Ovary (tissue), 9 donors: ENCODE results near the gene FRZB. TPM values are rescaled to one million over a fixed set of nuclear protein-coding genes. Genes with fewer than 3 reads are reported as not detected.

ENCODE experiments used
- DNase-seq, 5 donors: peaks; one replicate each; pipeline ENCODE4 v3.0.0-alpha.2; 2019 to 2020
- H3K27ac ChIP-seq, 2 donors: fragments of 200-600 bp; one replicate each; pipeline versions ENCODE4 v1.5.1 to v1.8.0; 2019 to 2022
- H3K27me3 ChIP-seq: fragments of 200-600 bp; one replicate; pipeline ENCODE4 v1.8.0; 2022
- H3K36me3 ChIP-seq: fragments of 200-600 bp; sonication (generic); one replicate; pipeline ENCODE4 v1.5.1; 2019
- H3K4me1 ChIP-seq: one replicate; pipeline ENCODE4 v1.8.1; 2013; ENCODE audit warnings: mild to moderate bottlenecking, moderate library complexity; ENCODE audit not compliant: insufficient read depth
- H3K4me3 ChIP-seq: fragments of 200-600 bp; sonication (generic); one replicate; pipeline ENCODE4 v1.5.1; 2017
- H3K9me3 ChIP-seq, 2 donors: fragments of 200-600 bp in 1 of 2; sonication (generic) in 1 of 2; one replicate each; pipeline versions ENCODE4 v1.5.1 to v1.8.1; 2013 to 2019; ENCODE audit warnings: mild to moderate bottlenecking in 1 of 2, moderate library complexity in 1 of 2
- EP300 ChIP-seq: sonication (generic); formaldehyde crosslinking; IDR thresholded peaks from one replicate; pipeline ENCODE4 v1.6.1; 2017; ENCODE audit warnings: antibody characterized with exemption
- POLR2A ChIP-seq: fragments of 450-650 bp; IDR thresholded peaks from one replicate; pipeline ENCODE4 v1.6.1; 2017; ENCODE audit warnings: antibody characterized with exemption, mild to moderate bottlenecking, moderate library complexity
- WGBS, 3 donors: extraction: QIAGEN DNeasy Blood & Tissue Kit in 1 of 3; methylation state at CpG; one replicate each; pipeline versions ENCODE4 v1.1.5 to v1.1.7; 2013 to 2017; 5-methylcytosine and 5-hydroxymethylcytosine counted together
- intact Hi-C, 4 donors: fragments of 100-400 bp; cut with DNase I; formaldehyde crosslinking; loops; one replicate each; pipeline versions ENCODE4 v1.11.0 to v1.15.1; 2022 to 2023
- polyA plus RNA-seq, 2 donors: library from polyadenylated mRNA; stranded (reverse); fragments of 200-250 nt in 1 of 2; fragments of 350-450 nt in 1 of 2; fragmentation: Illumina TruSeq in 1 of 2; extraction: RNeasy Lipid Tissue Mini Kit (QIAGEN cat#74804) in 1 of 2; gene quantifications; one replicate each; pipeline ENCODE4 v1.2.3, GENCODE V29; 2013 to 2014
- total RNA-seq, 7 donors: library from RNA; depleted of rRNA in 2 of 7; stranded (reverse); fragments of >200 nt in 2 of 7; fragmentation: NEBNext Ultra II Directional in 3 of 7; extraction: Animal tissue kit (Norgen Biotek cat#: 25700) in 3 of 7; gene quantifications; one replicate each; pipeline versions ENCODE4 v1.1.0 to v1.2.4, GENCODE V29; 2016 to 2023
- TF ChIP-seq, protein P1 (sequence below), 3 donors: fragments of 450-650 bp in 2 of 3; fragments of 200-600 bp in 1 of 3; IDR thresholded peaks; one replicate each; pipeline versions ENCODE4 v1.5.1 to v1.8.0; 2016 to 2022; ENCODE audit warnings: antibody characterized with exemption in 3 of 3, mild to moderate bottlenecking in 1 of 3
- donor health status: DM: no; HTN: no; CAD: no; lungs with moderate emphysema.
- donor health status: DM: no; HTN: no; CAD: no.
- donor health status: Bipolar disorder and iron deficiency.
- donor health status: DM: yes; HTN: yes; CAD: no.
- donor health status: DM: no; HTN: no; CAD: no.
- donor health status: DM: yes; HTN: yes; CAD: no.

The FRZB gene
- total and polyA plus RNA-seq, 9 donors, result 2.8 to 22.8 (median 3.9) TPM

GRCh38 chr2:182852801-182853200, 13.6 kb downstream of the FRZB start:
- no peak for DNase-seq
- no peaks in the 10 kb centered on the region for H3K9me3 ChIP-seq
- TF ChIP-seq, protein P1, sequence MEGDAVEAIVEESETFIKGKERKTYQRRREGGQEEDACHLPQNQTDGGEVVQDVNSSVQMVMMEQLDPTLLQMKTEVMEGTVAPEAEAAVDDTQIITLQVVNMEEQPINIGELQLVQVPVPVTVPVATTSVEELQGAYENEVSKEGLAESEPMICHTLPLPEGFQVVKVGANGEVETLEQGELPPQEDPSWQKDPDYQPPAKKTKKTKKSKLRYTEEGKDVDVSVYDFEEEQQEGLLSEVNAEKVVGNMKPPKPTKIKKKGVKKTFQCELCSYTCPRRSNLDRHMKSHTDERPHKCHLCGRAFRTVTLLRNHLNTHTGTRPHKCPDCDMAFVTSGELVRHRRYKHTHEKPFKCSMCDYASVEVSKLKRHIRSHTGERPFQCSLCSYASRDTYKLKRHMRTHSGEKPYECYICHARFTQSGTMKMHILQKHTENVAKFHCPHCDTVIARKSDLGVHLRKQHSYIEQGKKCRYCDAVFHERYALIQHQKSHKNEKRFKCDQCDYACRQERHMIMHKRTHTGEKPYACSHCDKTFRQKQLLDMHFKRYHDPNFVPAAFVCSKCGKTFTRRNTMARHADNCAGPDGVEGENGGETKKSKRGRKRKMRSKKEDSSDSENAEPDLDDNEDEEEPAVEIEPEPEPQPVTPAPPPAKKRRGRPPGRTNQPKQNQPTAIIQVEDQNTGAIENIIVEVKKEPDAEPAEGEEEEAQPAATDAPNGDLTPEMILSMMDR (IDR thresholded peaks at IDR 0.05), result no peak
- no peak for TF ChIP-seq EP300
- no peak for TF ChIP-seq POLR2A
- H3K27ac ChIP-seq, result no peak overlapping the region
- WGBS, 3 donors, result 0 to 10% (median 8%) methylated on average over 1 of the region's 1 CpG
- H3K4me3 ChIP-seq, result no peak overlapping the region
- H3K27me3 ChIP-seq, result no peaks in the 10 kb centered on the region
- intact Hi-C loops, result no loop called here
- no peaks in the 10 kb centered on the region for H3K36me3 ChIP-seq
- peaks cover 2% of the 10 kb centered on the region for H3K4me1 ChIP-seq

- H3K27me3 ChIP-seq, result no peaks in the 10 kb centered on the region
- H3K4me3 ChIP-seq, result no peak overlapping the region
- intact Hi-C loops, result no loop called here
- H3K27ac ChIP-seq, result no peak overlapping the region
- WGBS, 3 donors, result 68 to 81% (median 79%) methylated on average over 1 of the region's 1 CpG
- TF ChIP-seq, protein P1 (IDR thresholded peaks at IDR 0.05), result no peak
- TF ChIP-seq EP300, result no peak
- no peak for TF ChIP-seq POLR2A
- no peaks in the 10 kb centered on the region for H3K36me3 ChIP-seq
- no peaks in the 10 kb centered on the region for H3K9me3 ChIP-seq
- H3K4me1 ChIP-seq, result peaks cover 2% of the 10 kb centered on the region
- peak in 3 of 5 donors; percentile 14 to 28 (median 21) for DNase-seq
Measured at GRCh38 chr2:182852090-182852489, 14.3 kb downstream of the FRZB start.

GRCh38 chr2:182845794-182846417, 20.5 kb downstream of the FRZB start:
- Histone ChIP-seq H3K27ac (no peak overlapping the region), H3K9me3 (no peaks in the 10 kb centered on the region), H3K36me3 (no peaks in the 10 kb centered on the region), H3K4me3 (no peak overlapping the region), H3K4me1 (no peaks in the 10 kb centered on the region), H3K27me3 (no peaks in the 10 kb centered on the region)
- DNase-seq, result no peak
- 55 to 81% (median 67%) methylated on average over 3 of the region's 3 CpGs for WGBS, 3 donors
- TF ChIP-seq, protein P1 (IDR thresholded peaks at IDR 0.05), result no peak
- TF ChIP-seq EP300, result no peak
- TF ChIP-seq POLR2A, result no peak
- intact Hi-C loops, result no loop called here

DNA sequence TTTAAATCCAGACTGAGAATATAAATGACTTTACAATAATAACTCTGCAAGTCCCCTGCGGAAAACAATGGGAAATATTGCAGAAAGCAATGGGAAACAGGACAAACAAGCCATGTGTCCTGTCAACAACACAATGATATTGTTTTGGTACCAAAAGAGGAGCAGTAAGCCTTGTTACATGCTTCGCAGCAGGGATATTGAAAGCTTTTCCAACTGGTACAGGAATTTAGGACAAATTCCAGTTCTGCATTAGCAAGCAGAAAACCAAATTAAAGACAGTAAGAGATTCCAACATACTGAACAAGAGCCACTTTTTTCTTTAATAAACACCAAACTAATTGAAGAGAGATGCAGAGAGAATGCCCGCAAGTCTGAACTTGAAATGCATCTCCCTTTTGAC, 30.0 kb downstream of the FRZB start:
- TF ChIP-seq, protein P1 (IDR thresholded peaks at IDR 0.05), result no peak
- TF ChIP-seq EP300 (no peak), POLR2A (no peak)
- no peak for DNase-seq
- no peaks in the 10 kb centered on the region for H3K27me3 ChIP-seq
- no peaks in the 10 kb centered on the region for H3K4me1 ChIP-seq
- intact Hi-C loops, result no loop called here
- H3K27ac ChIP-seq, result no peak overlapping the region
- WGBS, 3 donors, result 45 to 73% (median 52%) methylated on average over 3 of the region's 3 CpGs
- no peak overlapping the region for H3K4me3 ChIP-seq
- H3K9me3 ChIP-seq, result no peaks in the 10 kb centered on the region
- no peaks in the 10 kb centered on the region for H3K36me3 ChIP-seq
